ENCODE results near the gene CRY1. TPM values are rescaled to one million over a fixed set of nuclear protein-coding genes. Genes with fewer than 3 reads are reported as not detected.

CRY1 gene
- total RNA-seq, 1 experiment from 2014 or later = 43.8 TPM

GRCh38 chr12:106973545-106973944 lies 119.8 kb downstream of the CRY1 start:
- ChIA-PET POLR2A (no interaction called here), CTCF (no interaction called here)
- ATAC-seq (no peak), DNase-seq (ENCODE audit: low read depth, low spot score) (no peak)
- Histone ChIP-seq H3K36me3 (ENCODE audit: control insufficient read depth, insufficient read depth, low read length) (peaks cover 9% of the 10 kb centered on the region; the same call in 1 of the 2 replicates), H3K4me3 (ENCODE audit: low read depth in 2 of 2, low read length in 2 of 2) (no peak overlapping the region), H3K27ac (ENCODE audit: low read length) (no peak overlapping the region), H3K4me1 (ENCODE audit: control insufficient read depth, insufficient read depth, low read length) (peaks cover 10% of the 10 kb centered on the region), H3K27me3 (ENCODE audit: control insufficient read depth, insufficient read depth, low read length) (no peaks in the 10 kb centered on the region), H3K9me3 (ENCODE audit: control insufficient read depth, insufficient read depth, low read depth, low read length) (no peaks in the 10 kb centered on the region)
- TF ChIP-seq SIN3A (IDR thresholded peaks at IDR 0.05; ENCODE audit: borderline replicate concordance, insufficient read depth, low read depth, low read length) = no peak
- TF ChIP-seq REST (IDR thresholded peaks at IDR 0.05; ENCODE audit: insufficient read depth in 1 of 2, low read depth in 2 of 2, low read length in 1 of 2) = no peak
- TF ChIP-seq CTCF (IDR thresholded peaks at IDR 0.05) = no peak
- TF ChIP-seq POLR2AphosphoS5 (IDR thresholded peaks at IDR 0.05; ENCODE audit: low read depth, low read length) = no peak
- TF ChIP-seq TCF7L2 (IDR thresholded peaks at IDR 0.05; ENCODE audit: low read depth, low read length) = no peak
- no TSS peak for BruUV-seq (replicated peaks)
- in situ Hi-C loops (cut with HindIII; ENCODE audit: low pct_unique_long_range_greater_than_20kb, low sequenced_read_pairs) = no loop called here
- intact Hi-C loops (cut with micrococcal nuclease; ENCODE audit: unreplicated experiment) = no loop called here

GRCh38 chr12:106971065-106971464 lies 122.3 kb downstream of the CRY1 start:
- H3K27ac ChIP-seq (ENCODE audit: low read length) = no peak overlapping the region
- ChIA-PET POLR2A (interaction anchor here (0.6 kb wide), 1 partner anchor 613 kb away, joined by 6 read pairs; no protein-coding TSS in a partner anchor), CTCF (no interaction called here)
- in situ Hi-C loops (cut with HindIII; ENCODE audit: low pct_unique_long_range_greater_than_20kb, low sequenced_read_pairs) (no loop called here), intact Hi-C loops (cut with micrococcal nuclease; ENCODE audit: unreplicated experiment) (no loop called here)
- DNase-seq (ENCODE audit: low read depth, low spot score) (no peak), ATAC-seq (no peak)
- no peak overlapping the region for H3K4me3 ChIP-seq (ENCODE audit: low read depth in 2 of 2, low read length in 2 of 2)
- TF ChIP-seq TCF7L2 (IDR thresholded peaks at IDR 0.05; ENCODE audit: low read depth, low read length) (no peak), REST (IDR thresholded peaks at IDR 0.05; ENCODE audit: insufficient read depth in 1 of 2, low read depth in 2 of 2, low read length in 1 of 2) (no peak), CTCF (IDR thresholded peaks at IDR 0.05) (no peak), SIN3A (IDR thresholded peaks at IDR 0.05; ENCODE audit: borderline replicate concordance, insufficient read depth, low read depth, low read length) (no peak), POLR2AphosphoS5 (IDR thresholded peaks at IDR 0.05; ENCODE audit: low read depth, low read length) (no peak)
- H3K36me3 ChIP-seq (ENCODE audit: control insufficient read depth, insufficient read depth, low read length) = peaks cover 9% of the 10 kb centered on the region; the same call in 1 of the 2 replicates
- H3K4me1 ChIP-seq (ENCODE audit: control insufficient read depth, insufficient read depth, low read length) = peaks cover 5% of the 10 kb centered on the region
- no peaks in the 10 kb centered on the region for H3K9me3 ChIP-seq (ENCODE audit: control insufficient read depth, insufficient read depth, low read depth, low read length)
- H3K27me3 ChIP-seq (ENCODE audit: control insufficient read depth, insufficient read depth, low read length) = no peaks in the 10 kb centered on the region
- BruUV-seq (replicated peaks) = no TSS peak
